Stimulated activated CD8-positive, alpha-beta memory T cell treated with anti-CD3 and anti-CD28 coated beads, Interleukin-15, amount 100 ng/mL, for 1 hour (primary cell): Measurements from ENCODE around the gene MAGOH.
"Not testable (repeated sequence)": the region's sequence is repeated elsewhere in the genome, so short reads cannot be mapped to it uniquely, and the experiment has no call there.

ENCODE experiments used
- DNase-seq: peaks from one replicate; pipeline ENCODE4 v3.0.0-alpha.2; 2020; ENCODE audit warnings: low read depth

MAGOH gene

GRCh38 chr1:53238197-53239155 lies at the start of gene MAGOH:
MAGOH (minus strand) TSS chr1:53238518; CDS start chr1:53238448, 70 bp downstream.
- DNase-seq = peak; percentile 93

- DNase-seq = no peak
Measured at GRCh38 chr1:53286955-53287354, 48.6 kb upstream of the MAGOH start.

- no peak for DNase-seq
Measured at GRCh38 chr1:53285969-53286760, 47.8 kb upstream of the MAGOH start.

GRCh38 chr1:53285546-53285945 lies 47.2 kb upstream of the MAGOH start:
- no peak for DNase-seq

GRCh38 chr1:53284224-53285020 lies 46.1 kb upstream of the MAGOH start:
- DNase-seq = no peak

- DNase-seq = not testable (repeated sequence)
Measured at GRCh38 chr1:53283156-53283555, 44.8 kb upstream of the MAGOH start.

GRCh38 chr1:53281133-53281532 lies 42.8 kb upstream of the MAGOH start:
- no peak for DNase-seq

- no peak for DNase-seq
Measured at GRCh38 chr1:53280496-53280895, 42.2 kb upstream of the MAGOH start.

GRCh38 chr1:53279296-53280200 lies 41.2 kb upstream of the MAGOH start:
- DNase-seq = no peak

- DNase-seq = peak; percentile 59
Measured at GRCh38 chr1:53278298-53278725, 40.0 kb upstream of the MAGOH start.

- no peak for DNase-seq
Measured at GRCh38 chr1:53277326-53277725, 39.0 kb upstream of the MAGOH start.

- DNase-seq = no peak
Measured at GRCh38 chr1:53276902-53277281, 38.6 kb upstream of the MAGOH start.

- DNase-seq = no peak
Measured at GRCh38 chr1:53276153-53276901, 38.0 kb upstream of the MAGOH start.

GRCh38 chr1:53275566-53275965 lies 37.2 kb upstream of the MAGOH start:
- no peak for DNase-seq

GRCh38 chr1:53274541-53275185 lies 36.3 kb upstream of the MAGOH start:
- DNase-seq = no peak

- DNase-seq = no peak
Measured at GRCh38 chr1:53274026-53274425, 35.7 kb upstream of the MAGOH start.

GRCh38 chr1:53273526-53273925 lies 35.2 kb upstream of the MAGOH start:
- DNase-seq = no peak

GRCh38 chr1:53272349-53272748 lies 34.0 kb upstream of the MAGOH start:
- no peak for DNase-seq

- no peak for DNase-seq
Measured at GRCh38 chr1:53271446-53272090, 33.2 kb upstream of the MAGOH start.
